Panc1 (cell line): ENCODE results near the gene TRRAP. TPM values are rescaled to one million over a fixed set of nuclear protein-coding genes. Genes with fewer than 3 reads are reported as not detected.

Source experiments
- ATAC-seq: fragments of 200-7000 bp; cut with Tn5 transposase; 2 replicates; pipeline ENCODE4 v1.9.1; 2020; ENCODE audit warnings: mild to moderate bottlenecking, moderate library complexity
- BruUV-seq: library from RNA; stranded (reverse); fragments of 400-500 nt; replicated peaks from 2 replicates; lab custom pipeline; 2021; lab: Mats Ljungman, UMichigan
- CTCF ChIA-PET: fragments of 300-600 bp; sonication (Branson Sonifier 250); formaldehyde crosslinking; loops from one replicate; lab custom pipeline; 2022; ENCODE audit warnings: antibody characterized with exemption; lab: Charles Lee
- POLR2A ChIA-PET: fragments of 300-600 bp; sonication (Branson Sonifier 250); formaldehyde crosslinking; loops from one replicate; lab custom pipeline; 2022; ENCODE audit warnings: antibody characterized with exemption; lab: Charles Lee
- DNase-seq: peaks from one replicate; pipeline ENCODE4 v3.0.0-alpha.2; 2010; ENCODE audit warnings: low read depth, low spot score
- H3K27ac ChIP-seq: 2 replicates; pipeline ENCODE4 v1.5.1; 2011; ENCODE audit warnings: mild to moderate bottlenecking, low read length, inconsistent platforms
- H3K27me3 ChIP-seq: fragments of 200-500 bp; sonication (Bioruptor generic); 2 replicates; pipeline ENCODE4 v1.6.0; 2014; ENCODE audit warnings: low read length, inconsistent platforms; ENCODE audit not compliant: control insufficient read depth, insufficient read depth
- H3K36me3 ChIP-seq: fragments of 200-500 bp; sonication (Bioruptor generic); 2 replicates; pipeline ENCODE4 v1.5.1; 2014; ENCODE audit warnings: inconsistent platforms, mild to moderate bottlenecking, low read length, moderate library complexity; ENCODE audit not compliant: control insufficient read depth, insufficient read depth
- H3K4me1 ChIP-seq: 2 replicates; pipeline ENCODE4 v1.5.1; 2011; ENCODE audit warnings: inconsistent platforms, mild to moderate bottlenecking, low read length, moderate library complexity; ENCODE audit not compliant: control insufficient read depth, insufficient read depth
- H3K4me3 ChIP-seq, 2 experiments: 2 replicates each; pipeline ENCODE4 v1.5.1; 2011 to 2012; ENCODE audit warnings: low read depth in 2 of 2, low read length in 2 of 2, mild to moderate bottlenecking in 2 of 2, inconsistent platforms in 1 of 2, moderate library complexity in 1 of 2
- H3K9me3 ChIP-seq: fragments of 200-500 bp; sonication (Bioruptor generic); 2 replicates; pipeline ENCODE4 v1.5.1; 2014; ENCODE audit warnings: low read depth, mild to moderate bottlenecking, inconsistent platforms, low read length, moderate library complexity; ENCODE audit not compliant: control insufficient read depth, insufficient read depth
- CTCF ChIP-seq: fragments of 450-650 bp; IDR thresholded peaks from 2 replicates; pipeline ENCODE4 v1.5.1; 2017; ENCODE audit warnings: mild to moderate bottlenecking
- POLR2AphosphoS5 ChIP-seq: IDR thresholded peaks from 2 replicates; pipeline ENCODE4 v1.6.1; 2012; ENCODE audit warnings: mild to moderate bottlenecking, low read depth, low read length, moderate library complexity
- SIN3A ChIP-seq: IDR thresholded peaks from 2 replicates; pipeline ENCODE4 v1.6.1; 2012; ENCODE audit warnings: low read depth, mild to moderate bottlenecking, low read length, moderate library complexity, borderline replicate concordance; ENCODE audit not compliant: insufficient read depth
- TCF7L2 ChIP-seq: IDR thresholded peaks from 2 replicates; pipeline ENCODE4 v1.6.1; 2011; ENCODE audit warnings: mild to moderate bottlenecking, low read depth, low read length, inconsistent platforms
- in situ Hi-C: cut with HindIII; loops from 2 replicates; pipeline ENCODE4 v1.10.0; 2016; ENCODE audit warnings: low sequenced_read_pairs, low pct_unique_long_range_greater_than_20kb
- intact Hi-C: fragments of 100-400 bp; cut with micrococcal nuclease; formaldehyde crosslinking; loops from one replicate; pipeline ENCODE4 v1.10.0; 2022; ENCODE audit not compliant: unreplicated experiment
- total RNA-seq: library from RNA; stranded (reverse); gene quantifications from one replicate; pipeline ENCODE4 v1.2.1, GENCODE V29; 2021; ENCODE audit not compliant: unreplicated experiment
- TF ChIP-seq, protein P1 (sequence below), 2 experiments: IDR thresholded peaks; 2 replicates each; pipeline ENCODE4 v1.6.1; 2011 to 2012; ENCODE audit warnings: low read depth in 2 of 2, control low read depth in 1 of 2, low read length in 1 of 2, mild to moderate bottlenecking in 1 of 2, moderate library complexity in 1 of 2; ENCODE audit not compliant: insufficient read depth in 1 of 2

The TRRAP gene
- total RNA-seq, 1 experiment from 2014 or later, result 44.9 TPM

DNA sequence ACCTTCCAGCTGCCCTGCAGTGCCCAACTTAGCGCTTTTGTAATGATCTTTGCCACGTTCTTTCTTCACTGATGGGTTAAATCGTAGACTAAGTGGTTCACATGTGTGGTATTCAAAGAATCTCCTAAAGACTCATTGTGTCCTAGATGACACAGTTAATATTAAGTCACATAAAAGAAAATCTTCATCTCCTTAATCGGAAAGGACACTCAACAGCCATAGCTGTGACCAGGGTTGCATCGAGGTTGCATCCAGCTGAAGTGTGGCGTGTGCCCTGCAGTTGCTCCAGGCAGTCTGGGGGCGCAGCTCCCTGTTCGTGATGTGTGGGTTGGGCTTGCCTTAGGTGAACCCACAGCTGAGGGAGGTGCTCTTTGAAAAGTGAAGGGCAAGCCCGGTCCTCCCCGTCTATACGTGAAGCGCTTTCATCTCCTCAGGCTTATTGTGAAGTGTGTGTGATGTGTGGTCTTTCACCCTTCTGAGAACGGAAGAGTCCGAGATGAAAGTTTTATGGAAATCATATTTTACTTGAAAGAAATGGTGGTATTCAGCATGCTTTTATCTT, 122.7 kb downstream of the TRRAP start:
- Histone ChIP-seq H3K36me3 (peaks cover 9% of the 10 kb centered on the region), H3K4me1 (no peaks in the 10 kb centered on the region), H3K4me3 (no peak overlapping the region), H3K27ac (no peak overlapping the region), H3K27me3 (no peaks in the 10 kb centered on the region), H3K9me3 (no peaks in the 10 kb centered on the region)
- no peak for ATAC-seq
- intact Hi-C loops, result no loop called here
- no peak for DNase-seq
- no TSS peak for BruUV-seq
- in situ Hi-C loops, result no loop called here
- POLR2A ChIA-PET, result no interaction called here
- CTCF ChIA-PET, result no interaction called here
- no peak for TF ChIP-seq POLR2AphosphoS5
- TF ChIP-seq CTCF, result no peak
- no peak for TF ChIP-seq SIN3A
- TF ChIP-seq, protein P1, sequence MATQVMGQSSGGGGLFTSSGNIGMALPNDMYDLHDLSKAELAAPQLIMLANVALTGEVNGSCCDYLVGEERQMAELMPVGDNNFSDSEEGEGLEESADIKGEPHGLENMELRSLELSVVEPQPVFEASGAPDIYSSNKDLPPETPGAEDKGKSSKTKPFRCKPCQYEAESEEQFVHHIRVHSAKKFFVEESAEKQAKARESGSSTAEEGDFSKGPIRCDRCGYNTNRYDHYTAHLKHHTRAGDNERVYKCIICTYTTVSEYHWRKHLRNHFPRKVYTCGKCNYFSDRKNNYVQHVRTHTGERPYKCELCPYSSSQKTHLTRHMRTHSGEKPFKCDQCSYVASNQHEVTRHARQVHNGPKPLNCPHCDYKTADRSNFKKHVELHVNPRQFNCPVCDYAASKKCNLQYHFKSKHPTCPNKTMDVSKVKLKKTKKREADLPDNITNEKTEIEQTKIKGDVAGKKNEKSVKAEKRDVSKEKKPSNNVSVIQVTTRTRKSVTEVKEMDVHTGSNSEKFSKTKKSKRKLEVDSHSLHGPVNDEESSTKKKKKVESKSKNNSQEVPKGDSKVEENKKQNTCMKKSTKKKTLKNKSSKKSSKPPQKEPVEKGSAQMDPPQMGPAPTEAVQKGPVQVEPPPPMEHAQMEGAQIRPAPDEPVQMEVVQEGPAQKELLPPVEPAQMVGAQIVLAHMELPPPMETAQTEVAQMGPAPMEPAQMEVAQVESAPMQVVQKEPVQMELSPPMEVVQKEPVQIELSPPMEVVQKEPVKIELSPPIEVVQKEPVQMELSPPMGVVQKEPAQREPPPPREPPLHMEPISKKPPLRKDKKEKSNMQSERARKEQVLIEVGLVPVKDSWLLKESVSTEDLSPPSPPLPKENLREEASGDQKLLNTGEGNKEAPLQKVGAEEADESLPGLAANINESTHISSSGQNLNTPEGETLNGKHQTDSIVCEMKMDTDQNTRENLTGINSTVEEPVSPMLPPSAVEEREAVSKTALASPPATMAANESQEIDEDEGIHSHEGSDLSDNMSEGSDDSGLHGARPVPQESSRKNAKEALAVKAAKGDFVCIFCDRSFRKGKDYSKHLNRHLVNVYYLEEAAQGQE (IDR thresholded peaks at IDR 0.05; ENCODE audit: insufficient read depth in 1 of 2, low read depth in 2 of 2, low read length in 1 of 2), result no peak
- no peak for TF ChIP-seq TCF7L2

DNA sequence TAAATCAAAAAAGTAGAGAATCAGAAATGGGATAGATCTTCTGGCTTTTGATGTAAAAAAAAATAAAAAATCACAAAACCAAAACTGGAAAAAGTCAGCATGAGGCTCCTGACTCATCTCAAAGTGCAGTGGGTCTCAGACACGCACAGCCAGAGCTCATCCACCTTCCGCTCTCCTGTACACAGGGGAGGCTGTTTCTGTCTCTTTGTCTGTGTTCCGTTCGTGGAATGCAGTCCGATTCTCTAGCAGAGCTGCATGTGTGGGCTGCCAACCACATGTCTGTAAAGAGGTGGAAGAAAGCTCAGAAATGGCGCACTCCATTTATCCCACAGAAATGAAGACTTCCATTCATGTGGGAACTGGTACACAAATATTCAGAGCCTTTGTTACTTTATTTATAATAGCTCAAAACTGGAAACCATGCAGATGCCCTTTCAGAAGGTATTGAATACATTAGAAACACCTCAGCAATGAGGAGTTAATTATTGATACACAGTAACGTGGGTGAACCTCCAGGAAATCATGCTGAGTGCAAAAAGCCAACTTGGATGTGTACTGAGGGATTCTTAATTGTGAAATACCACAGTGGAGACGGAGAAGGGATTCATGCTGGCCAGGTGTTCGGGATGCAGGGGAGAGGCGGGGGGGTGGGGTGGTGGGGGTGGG, 123.3 kb downstream of the TRRAP start:
- no peaks in the 10 kb centered on the region for H3K9me3 ChIP-seq
- no peak overlapping the region for H3K27ac ChIP-seq
- no peaks in the 10 kb centered on the region for H3K27me3 ChIP-seq
- BruUV-seq, result no TSS peak
- POLR2A ChIA-PET, result no interaction called here
- DNase-seq (no peak), ATAC-seq (no peak)
- in situ Hi-C loops (no loop called here), intact Hi-C loops (no loop called here)
- H3K4me3 ChIP-seq, result no peak overlapping the region
- TF ChIP-seq, protein P1 (IDR thresholded peaks at IDR 0.05; ENCODE audit: insufficient read depth in 1 of 2, low read depth in 2 of 2, low read length in 1 of 2), result no peak
- no peak for TF ChIP-seq SIN3A
- no peak for TF ChIP-seq TCF7L2
- no peak for TF ChIP-seq CTCF
- TF ChIP-seq POLR2AphosphoS5, result no peak
- peaks cover 10% of the 10 kb centered on the region for H3K36me3 ChIP-seq
- H3K4me1 ChIP-seq, result no peaks in the 10 kb centered on the region
- CTCF ChIA-PET, result no interaction called here
